Prostate gland (tissue), 2 donors: ENCODE results near the gene B3GALT4. TPM values are rescaled to one million over a fixed set of nuclear protein-coding genes. Genes with fewer than 3 reads are reported as not detected.

Experiments used
- DNase-seq: peaks from one replicate; pipeline ENCODE4 v3.0.0-alpha.2; 2019; ENCODE audit warnings: low spot score
- H3K27ac ChIP-seq, 2 donors: fragments of 200-600 bp; sonication (generic); 2 replicates each; pipeline ENCODE4 v1.5.1; 2017 to 2019
- H3K27me3 ChIP-seq: fragments of 200-600 bp; sonication (generic); replicated peaks from 2 replicates; pipeline ENCODE4 v1.5.1; 2019; ENCODE audit not compliant: insufficient read depth
- H3K36me3 ChIP-seq, 2 donors: fragments of 200-600 bp; sonication (generic); 1 replicate in 1 of 2; 2 replicates in 1 of 2; pipeline versions ENCODE4 v1.5.1 to v1.8.1; 2017 to 2019
- H3K4me1 ChIP-seq: fragments of 200-600 bp; sonication (generic); replicated peaks from 2 replicates; pipeline ENCODE4 v1.5.1; 2019
- H3K4me3 ChIP-seq, 2 donors: fragments of 200-600 bp; sonication (generic); 2 replicates each; pipeline ENCODE4 v1.5.1; 2017 to 2019
- H3K9me3 ChIP-seq: fragments of 200-600 bp; sonication (generic); 2 replicates; pipeline ENCODE4 v1.5.1; 2017
- POLR2A ChIP-seq: fragments of 450-650 bp; IDR thresholded peaks from one replicate; pipeline ENCODE4 v1.6.1; 2016; ENCODE audit warnings: antibody characterized with exemption, mild to moderate bottlenecking
- POLR2AphosphoS5 ChIP-seq: sonication (generic); formaldehyde crosslinking; IDR thresholded peaks from one replicate; pipeline ENCODE4 v1.6.1; 2017; ENCODE audit warnings: antibody characterized with exemption
- WGBS: methylation state at CpG from one replicate; pipeline ENCODE4 v1.1.5; 2018; 5-methylcytosine and 5-hydroxymethylcytosine counted together
- intact Hi-C: fragments of 100-400 bp; cut with DNase I; formaldehyde crosslinking; loops from one replicate; pipeline ENCODE4 v1.14.2; 2022
- total RNA-seq, 2 donors: library from RNA; depleted of rRNA; stranded (reverse); fragments of >200 nt; gene quantifications; one replicate each; pipeline ENCODE4 v1.1.0, GENCODE V29; 2016
- TF ChIP-seq, protein P1 (sequence below), 4 experiments: fragments of 200-600 bp in 2 of 4; fragments of 450-650 bp in 2 of 4; sonication (generic) in 2 of 4; IDR thresholded peaks; 1 replicate in 3 of 4; 2 replicates in 1 of 4; pipeline ENCODE4 v1.5.1; 2016 to 2019; ENCODE audit warnings: antibody characterized with exemption in 4 of 4, mild to moderate bottlenecking in 2 of 4, moderate library complexity in 2 of 4

The B3GALT4 gene
- total RNA-seq, 2 donors from 2014 or later: 15.8 to 21.4 TPM

DNA sequence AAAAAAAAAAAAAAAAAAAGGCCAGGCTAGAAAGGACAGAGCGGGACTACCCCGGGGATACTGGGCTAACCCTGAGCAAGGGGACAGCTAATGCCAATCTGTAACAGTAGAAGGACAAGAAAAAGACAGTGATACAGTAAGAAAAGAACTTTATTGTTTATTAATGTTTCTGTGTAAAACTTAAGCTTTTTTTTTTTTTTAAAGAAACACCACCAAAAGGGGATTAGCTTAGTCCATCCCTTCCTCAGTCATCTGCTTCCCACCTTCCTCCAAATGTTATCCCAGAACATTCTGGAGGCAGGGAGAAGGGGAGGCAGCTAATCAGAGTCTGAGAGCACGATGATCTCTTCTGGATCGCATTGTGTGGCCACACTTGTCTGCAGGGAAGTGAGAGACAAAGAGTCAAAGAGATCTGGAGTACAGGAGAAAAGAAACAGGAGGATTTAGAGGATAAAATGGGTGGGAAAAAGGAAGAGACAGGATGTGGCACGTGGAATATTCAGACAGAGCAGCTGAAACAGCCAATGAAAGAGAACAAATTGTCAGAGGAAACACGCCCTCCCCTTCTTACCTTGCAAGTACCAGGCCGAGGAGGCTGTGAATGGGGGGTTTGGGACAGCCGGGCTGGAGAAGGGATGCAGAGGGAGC lies 41.6 kb downstream of the B3GALT4 start:
- Histone ChIP-seq H3K4me1 (peaks cover 18% of the 10 kb centered on the region), H3K4me3 (peak overlapping the region; percentile 43 to 44), H3K36me3 (peaks cover 3 to 5% of the 10 kb centered on the region in 2 donors), H3K27me3 (no peaks in the 10 kb centered on the region), H3K27ac (peak overlapping the region; percentile 88 to 90), H3K9me3 (no peaks in the 10 kb centered on the region)
- WGBS: 68% methylated on average over 8 of the region's 8 CpGs
- intact Hi-C loops: loop anchor here (5.0 kb wide), 1 partner anchor 94 kb away; the partner anchor contains the start of gene PHF1
- TF ChIP-seq POLR2AphosphoS5 (no peak), POLR2A (no peak)
- TF ChIP-seq, protein P1, sequence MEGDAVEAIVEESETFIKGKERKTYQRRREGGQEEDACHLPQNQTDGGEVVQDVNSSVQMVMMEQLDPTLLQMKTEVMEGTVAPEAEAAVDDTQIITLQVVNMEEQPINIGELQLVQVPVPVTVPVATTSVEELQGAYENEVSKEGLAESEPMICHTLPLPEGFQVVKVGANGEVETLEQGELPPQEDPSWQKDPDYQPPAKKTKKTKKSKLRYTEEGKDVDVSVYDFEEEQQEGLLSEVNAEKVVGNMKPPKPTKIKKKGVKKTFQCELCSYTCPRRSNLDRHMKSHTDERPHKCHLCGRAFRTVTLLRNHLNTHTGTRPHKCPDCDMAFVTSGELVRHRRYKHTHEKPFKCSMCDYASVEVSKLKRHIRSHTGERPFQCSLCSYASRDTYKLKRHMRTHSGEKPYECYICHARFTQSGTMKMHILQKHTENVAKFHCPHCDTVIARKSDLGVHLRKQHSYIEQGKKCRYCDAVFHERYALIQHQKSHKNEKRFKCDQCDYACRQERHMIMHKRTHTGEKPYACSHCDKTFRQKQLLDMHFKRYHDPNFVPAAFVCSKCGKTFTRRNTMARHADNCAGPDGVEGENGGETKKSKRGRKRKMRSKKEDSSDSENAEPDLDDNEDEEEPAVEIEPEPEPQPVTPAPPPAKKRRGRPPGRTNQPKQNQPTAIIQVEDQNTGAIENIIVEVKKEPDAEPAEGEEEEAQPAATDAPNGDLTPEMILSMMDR (IDR thresholded peaks at IDR 0.05): no peak
- DNase-seq: no peak

GRCh38 chr6:33319939-33320314 lies 43.0 kb downstream of the B3GALT4 start:
- Histone ChIP-seq H3K9me3 (no peaks in the 10 kb centered on the region), H3K27me3 (no peaks in the 10 kb centered on the region), H3K36me3 (peaks cover 3 to 5% of the 10 kb centered on the region in 2 donors), H3K4me1 (peaks cover 18% of the 10 kb centered on the region), H3K27ac (no peak overlapping the region), H3K4me3 (no peak overlapping the region)
- WGBS: 94% methylated on average over 3 of the region's 3 CpGs
- DNase-seq: no peak
- TF ChIP-seq POLR2A: no peak
- TF ChIP-seq, protein P1 (IDR thresholded peaks at IDR 0.05): no peak
- no peak for TF ChIP-seq POLR2AphosphoS5
- intact Hi-C loops: loop anchor here (5.0 kb wide), 1 partner anchor 92 kb away; the partner anchor contains the start of gene PHF1

- Histone ChIP-seq H3K36me3 (peaks cover 3 to 5% of the 10 kb centered on the region in 2 donors), H3K4me1 (peaks cover 18% of the 10 kb centered on the region), H3K27ac (no peak overlapping the region), H3K4me3 (no peak overlapping the region), H3K27me3 (no peaks in the 10 kb centered on the region), H3K9me3 (no peaks in the 10 kb centered on the region)
- TF ChIP-seq, protein P1 (IDR thresholded peaks at IDR 0.05): no peak
- no peak for TF ChIP-seq POLR2A
- TF ChIP-seq POLR2AphosphoS5: no peak
- intact Hi-C loops: no loop called here
- 66% methylated on average over 32 of the region's 32 CpGs for WGBS
- DNase-seq: no peak
These were observed 43.6 kb downstream of the B3GALT4 start for GRCh38 chr6:33320315-33321181.

GRCh38 chr6:33321227-33321626 lies 44.3 kb downstream of the B3GALT4 start:
- TF ChIP-seq, protein P1 (IDR thresholded peaks at IDR 0.05): no peak
- no peak for TF ChIP-seq POLR2A
- TF ChIP-seq POLR2AphosphoS5: no peak
- Histone ChIP-seq H3K27ac (peak overlapping the region in 1 of 2 donors; percentile 81), H3K4me1 (peaks cover 18% of the 10 kb centered on the region), H3K36me3 (peaks cover 3 to 5% of the 10 kb centered on the region in 2 donors), H3K27me3 (no peaks in the 10 kb centered on the region), H3K4me3 (no peak overlapping the region), H3K9me3 (no peaks in the 10 kb centered on the region)
- 79% methylated on average over 9 of the region's 9 CpGs for WGBS
- no peak for DNase-seq
- intact Hi-C loops: no loop called here
